ENCODE data around the gene ZC2HC1B. TPM values are rescaled to one million over a fixed set of nuclear protein-coding genes. Genes with fewer than 3 reads are reported as not detected.

ZC2HC1B gene
- total RNA-seq, 1 donor from 2014 or later = not detected

GRCh38 chr6:143936778-143937667, 72.7 kb downstream of the ZC2HC1B start:
- Mint-ChIP-seq H3K27ac (ENCODE audit: unreplicated experiment) (no peak overlapping the region), H3K4me3 (ENCODE audit: unreplicated experiment) (no peak overlapping the region), H3K4me1 (ENCODE audit: low read depth) (no peaks in the 10 kb centered on the region)

GRCh38 chr6:143937668-143937970, 73.3 kb downstream of the ZC2HC1B start:
- no peaks in the 10 kb centered on the region for H3K4me1 Mint-ChIP-seq (ENCODE audit: low read depth)
- H3K4me3 Mint-ChIP-seq (ENCODE audit: unreplicated experiment) = no peak overlapping the region
- no peak for TF ChIP-seq CTCF (IDR thresholded peaks at IDR 0.05)
- no peaks in the 10 kb centered on the region for H3K9me3 Mint-ChIP-seq (ENCODE audit: low read depth)
- DNase-seq (ENCODE audit: low spot score) = no peak
- H3K27ac Mint-ChIP-seq (ENCODE audit: unreplicated experiment) = no peak overlapping the region
- H3K27me3 Mint-ChIP-seq (ENCODE audit: low read depth) = no peaks in the 10 kb centered on the region
- peaks cover 5% of the 10 kb centered on the region for H3K36me3 Mint-ChIP-seq (ENCODE audit: low read depth)

More at GRCh38 chr6:143936778-143937667, 72.7 kb downstream of the ZC2HC1B start:
- Mint-ChIP-seq H3K27me3 (ENCODE audit: low read depth) (no peaks in the 10 kb centered on the region), H3K36me3 (ENCODE audit: low read depth) (peaks cover 7% of the 10 kb centered on the region), H3K9me3 (ENCODE audit: low read depth) (peaks cover 6% of the 10 kb centered on the region)
- no peak for TF ChIP-seq CTCF (IDR thresholded peaks at IDR 0.05)
- DNase-seq (ENCODE audit: low spot score) = no peak

DNA sequence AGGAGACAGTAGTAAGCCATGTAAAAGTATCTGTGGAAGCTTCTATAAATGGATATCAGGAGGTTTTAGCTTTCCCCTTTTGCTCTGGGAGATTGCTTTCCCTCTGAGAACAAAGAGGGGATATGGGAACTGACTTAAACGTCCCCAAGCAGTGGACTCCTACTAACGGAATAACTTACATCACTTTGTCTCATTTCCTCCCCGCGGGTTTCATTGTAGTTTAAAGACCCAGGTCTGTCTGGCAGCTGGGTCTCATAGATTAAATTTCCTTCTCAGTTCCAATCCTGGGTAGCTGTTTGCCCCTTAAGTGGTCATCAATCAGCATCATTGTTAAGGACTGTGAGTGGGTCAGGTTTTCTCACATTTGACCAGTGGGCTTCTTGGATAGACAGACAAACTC, 75.1 kb downstream of the ZC2HC1B start:
- Mint-ChIP-seq H3K4me3 (ENCODE audit: unreplicated experiment) (no peak overlapping the region), H3K36me3 (ENCODE audit: low read depth) (peaks cover 5% of the 10 kb centered on the region), H3K27me3 (ENCODE audit: low read depth) (no peaks in the 10 kb centered on the region), H3K27ac (ENCODE audit: unreplicated experiment) (no peak overlapping the region), H3K9me3 (ENCODE audit: low read depth) (no peaks in the 10 kb centered on the region), H3K4me1 (ENCODE audit: low read depth) (no peaks in the 10 kb centered on the region)
- no peak for TF ChIP-seq CTCF (IDR thresholded peaks at IDR 0.05)
- DNase-seq (ENCODE audit: low spot score) = no peak

DNA sequence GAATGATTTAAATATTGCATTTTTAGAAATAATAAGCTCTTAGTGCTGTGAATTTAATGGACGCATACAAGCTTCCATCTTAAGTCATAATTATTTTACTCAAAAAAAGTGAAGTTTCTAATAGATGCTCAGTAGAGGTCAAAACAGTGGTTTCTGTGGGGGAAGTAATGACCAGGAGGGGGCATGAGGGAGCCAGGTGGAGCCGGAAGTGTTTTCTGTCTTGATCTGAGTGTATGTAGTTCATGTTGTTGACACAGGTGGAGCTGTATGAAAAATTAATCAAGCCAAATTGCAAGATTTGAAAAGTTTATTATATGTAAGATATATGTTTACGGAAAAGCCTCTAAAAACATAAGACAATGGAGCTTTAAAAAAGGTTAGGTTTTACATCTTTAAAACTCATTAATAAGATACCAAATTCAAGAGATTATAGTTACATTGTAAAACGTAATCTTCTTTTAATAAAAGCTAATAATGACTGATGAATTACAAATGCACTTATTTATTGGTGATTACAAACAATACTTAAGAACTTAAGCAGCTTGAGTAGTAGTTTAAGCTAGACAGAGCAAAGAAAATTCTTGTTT, 75.8 kb downstream of the ZC2HC1B start:
- DNase-seq (ENCODE audit: low spot score) = no peak
- H3K4me3 Mint-ChIP-seq (ENCODE audit: unreplicated experiment) = no peak overlapping the region
- H3K36me3 Mint-ChIP-seq (ENCODE audit: low read depth) = peaks cover 5% of the 10 kb centered on the region
- H3K27ac Mint-ChIP-seq (ENCODE audit: unreplicated experiment) = no peak overlapping the region
- H3K4me1 Mint-ChIP-seq (ENCODE audit: low read depth) = no peaks in the 10 kb centered on the region
- peak; percentile 74 for TF ChIP-seq CTCF (IDR thresholded peaks at IDR 0.05)
- no peaks in the 10 kb centered on the region for H3K9me3 Mint-ChIP-seq (ENCODE audit: low read depth)
- H3K27me3 Mint-ChIP-seq (ENCODE audit: low read depth) = no peaks in the 10 kb centered on the region

DNA sequence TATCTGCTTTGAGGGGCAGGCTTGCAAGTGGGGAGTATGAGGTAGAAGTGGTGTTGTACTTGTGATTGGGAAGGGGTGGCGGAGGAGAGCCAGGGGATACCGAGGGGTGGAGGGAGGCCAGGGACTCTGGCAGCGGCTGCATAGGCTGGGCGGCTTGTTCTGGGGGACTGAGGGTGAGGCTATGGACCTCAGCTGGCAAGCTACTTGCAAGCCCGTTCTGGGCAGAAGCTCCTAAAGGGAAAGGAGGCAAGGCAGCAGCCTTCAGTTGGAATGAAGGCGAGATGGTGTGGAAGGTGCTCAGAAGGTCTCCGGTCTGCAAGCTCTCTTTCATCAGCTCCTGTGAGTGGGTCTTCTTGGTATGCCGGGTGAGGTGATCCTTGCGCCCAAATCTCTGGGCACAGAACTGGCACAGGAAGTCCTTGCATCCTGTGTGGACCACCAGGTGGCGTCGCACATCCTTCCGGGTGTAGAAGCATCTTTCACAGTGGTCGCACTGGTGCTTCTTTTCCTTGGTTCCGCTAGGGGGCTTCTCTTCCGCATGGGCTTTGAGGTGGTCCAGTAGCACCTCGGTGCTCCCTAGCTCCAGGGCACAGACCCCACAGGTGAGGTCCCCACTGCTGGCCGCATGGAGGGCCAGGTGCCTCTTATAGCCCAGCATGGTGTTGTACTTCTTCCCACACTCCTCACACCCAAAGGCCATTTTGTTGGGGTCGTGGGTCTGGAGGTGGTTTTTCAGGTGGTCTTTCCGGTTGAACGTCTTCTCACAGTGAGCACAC, 77.8 kb downstream of the ZC2HC1B start:
- H3K27ac Mint-ChIP-seq (ENCODE audit: unreplicated experiment) = no peak overlapping the region
- no peak overlapping the region for H3K4me3 Mint-ChIP-seq (ENCODE audit: unreplicated experiment)
- peaks cover 9% of the 10 kb centered on the region for H3K36me3 Mint-ChIP-seq (ENCODE audit: low read depth)
- no peaks in the 10 kb centered on the region for H3K27me3 Mint-ChIP-seq (ENCODE audit: low read depth)
- H3K9me3 Mint-ChIP-seq (ENCODE audit: low read depth) = no peaks in the 10 kb centered on the region
- no peaks in the 10 kb centered on the region for H3K4me1 Mint-ChIP-seq (ENCODE audit: low read depth)
- TF ChIP-seq CTCF (IDR thresholded peaks at IDR 0.05) = peak; percentile 74
- DNase-seq (ENCODE audit: low spot score) = no peak

Measured in chondrocyte (in vitro differentiated cells).